NCI-H2029 (cell line): ENCODE measurements around the gene VASP.

Experiments
- DNase-seq: peaks from one replicate; lab custom pipeline; 2025; lab: John Stamatoyannopoulos, UW

VASP gene

GRCh38 chr19:45554481-45554880 is 47.2 kb downstream of the VASP start:
- DNase-seq, result no peak

GRCh38 chr19:45556835-45557234 is 49.6 kb downstream of the VASP start:
- no peak for DNase-seq

GRCh38 chr19:45558399-45558878 is 51.2 kb downstream of the VASP start:
- DNase-seq, result no peak

- no peak for DNase-seq
These were observed 52.8 kb downstream of the VASP start for GRCh38 chr19:45560038-45560437.

GRCh38 chr19:45560686-45561085 is 53.4 kb downstream of the VASP start:
- DNase-seq, result no peak

GRCh38 chr19:45564131-45564780 is 57.0 kb downstream of the VASP start:
- no peak for DNase-seq

GRCh38 chr19:45567609-45568008 is 60.3 kb downstream of the VASP start:
- no peak for DNase-seq

- no peak for DNase-seq
These were observed 61.5 kb downstream of the VASP start for GRCh38 chr19:45568732-45569131.

GRCh38 chr19:45569619-45570421 is 62.5 kb downstream of the VASP start:
- no peak for DNase-seq

- no peak for DNase-seq
These were observed 64.4 kb downstream of the VASP start for GRCh38 chr19:45571457-45572220.

GRCh38 chr19:45574526-45574925 is 67.2 kb downstream of the VASP start:
- no peak for DNase-seq

GRCh38 chr19:45575216-45575615 is 67.9 kb downstream of the VASP start:
- DNase-seq, result no peak
